ENCODE data around the gene ZNF606.

Gene ZNF606

GRCh38 chr19:58033741-58034476, 31.3 kb upstream of the ZNF606 start, which contains the start of gene ZSCAN1:
Gene ZSCAN1, plus strand, starts transcription at chr19:58034025. Its CDS starts 3,812 bp downstream, at chr19:58037837.
- no peak within 1 kb of the TSS for H3K4me3 ChIP-seq (ENCODE audit: low read length)
- H3K9me2 ChIP-seq (replicated peaks; ENCODE audit: control insufficient read depth, low read length): no peaks in the 10 kb centered on the region
- no peak within 1 kb of the TSS for H3K27ac ChIP-seq (ENCODE audit: low read depth, low read length)
- peaks cover 21% of the 10 kb centered on the region; the same call in 1 of the 2 replicates for H3K9me3 ChIP-seq (ENCODE audit: control insufficient read depth, insufficient read depth, low read length)
- no peaks in the 10 kb centered on the region for H4K20me1 ChIP-seq (ENCODE audit: control insufficient read depth, insufficient read depth, low read depth, low read length)
- H3K4me1 ChIP-seq (ENCODE audit: control insufficient read depth, low read length): no peaks in the 10 kb centered on the region
- H3K27me3 ChIP-seq (ENCODE audit: control insufficient read depth, low read length): no peaks in the 10 kb centered on the region
- TF ChIP-seq EZH2phosphoT487 (IDR thresholded peaks at IDR 0.05; ENCODE audit: borderline replicate concordance, low read length): no peak
- no peak for TF ChIP-seq CTCF (IDR thresholded peaks at IDR 0.05; ENCODE audit: low read depth, low read length, poor library complexity, severe bottlenecking)
- H3F3A ChIP-seq (ENCODE audit: control insufficient read depth, insufficient read depth): no peaks in the 10 kb centered on the region
- no peaks in the 10 kb centered on the region for H3K36me3 ChIP-seq (ENCODE audit: control insufficient read depth, low read length)
- H3K79me2 ChIP-seq (ENCODE audit: control insufficient read depth, low read length): no peaks in the 10 kb centered on the region
- H3K4me2 ChIP-seq (ENCODE audit: low read length): no peak within 1 kb of the TSS

- H3K9me3 ChIP-seq (ENCODE audit: control insufficient read depth, insufficient read depth, low read length): peaks cover 32% of the 10 kb centered on the region; the same call in 1 of the 2 replicates
- H4K20me1 ChIP-seq (ENCODE audit: control insufficient read depth, insufficient read depth, low read depth, low read length): no peaks in the 10 kb centered on the region
- TF ChIP-seq EZH2phosphoT487 (IDR thresholded peaks at IDR 0.05; ENCODE audit: borderline replicate concordance, low read length) (no peak), CTCF (IDR thresholded peaks at IDR 0.05; ENCODE audit: low read depth, low read length, poor library complexity, severe bottlenecking) (no peak)
- H3F3A ChIP-seq (ENCODE audit: control insufficient read depth, insufficient read depth): no peaks in the 10 kb centered on the region
- no peak overlapping the region for H3K27ac ChIP-seq (ENCODE audit: low read depth, low read length)
- no peaks in the 10 kb centered on the region for H3K79me2 ChIP-seq (ENCODE audit: control insufficient read depth, low read length)
- H3K4me2 ChIP-seq (ENCODE audit: low read length): no peak overlapping the region
- no peak overlapping the region for H3K4me3 ChIP-seq (ENCODE audit: low read length)
- H3K9me2 ChIP-seq (replicated peaks; ENCODE audit: control insufficient read depth, low read length): no peaks in the 10 kb centered on the region
- H3K4me1 ChIP-seq (ENCODE audit: control insufficient read depth, low read length): no peaks in the 10 kb centered on the region
- no peaks in the 10 kb centered on the region for H3K36me3 ChIP-seq (ENCODE audit: control insufficient read depth, low read length)
- H3K27me3 ChIP-seq (ENCODE audit: control insufficient read depth, low read length): no peaks in the 10 kb centered on the region
These were observed 22.0 kb upstream of the ZNF606 start for GRCh38 chr19:58024661-58025060.

GRCh38 chr19:58022283-58022660, 19.7 kb upstream of the ZNF606 start:
- no peak overlapping the region for H3K27ac ChIP-seq (ENCODE audit: low read depth, low read length)
- H3F3A ChIP-seq (ENCODE audit: control insufficient read depth, insufficient read depth): no peaks in the 10 kb centered on the region
- no peaks in the 10 kb centered on the region for H3K9me2 ChIP-seq (replicated peaks; ENCODE audit: control insufficient read depth, low read length)
- H3K27me3 ChIP-seq (ENCODE audit: control insufficient read depth, low read length): no peaks in the 10 kb centered on the region
- H3K79me2 ChIP-seq (ENCODE audit: control insufficient read depth, low read length): no peaks in the 10 kb centered on the region
- peaks cover 36% of the 10 kb centered on the region; the same call in 1 of the 2 replicates for H3K9me3 ChIP-seq (ENCODE audit: control insufficient read depth, insufficient read depth, low read length)
- H3K4me1 ChIP-seq (ENCODE audit: control insufficient read depth, low read length): no peaks in the 10 kb centered on the region
- H3K36me3 ChIP-seq (ENCODE audit: control insufficient read depth, low read length): no peaks in the 10 kb centered on the region
- no peak overlapping the region for H3K4me2 ChIP-seq (ENCODE audit: low read length)
- TF ChIP-seq CTCF (IDR thresholded peaks at IDR 0.05; ENCODE audit: low read depth, low read length, poor library complexity, severe bottlenecking) (no peak), EZH2phosphoT487 (IDR thresholded peaks at IDR 0.05; ENCODE audit: borderline replicate concordance, low read length) (no peak)
- no peak overlapping the region for H3K4me3 ChIP-seq (ENCODE audit: low read length)
- no peaks in the 10 kb centered on the region for H4K20me1 ChIP-seq (ENCODE audit: control insufficient read depth, insufficient read depth, low read depth, low read length)
